22Rv1 (cell line): ENCODE results near the gene ZBTB7C.

ENCODE experiments used
- H3K27ac ChIP-seq: fragments of 450-650 bp; 2 replicates; pipeline ENCODE4 v1.5.1; 2017
- ZFX ChIP-seq: fragments of 450-650 bp; IDR thresholded peaks from 2 replicates; pipeline ENCODE4 v1.6.1; 2017; ENCODE audit warnings: antibody characterized with exemption, borderline replicate concordance
- TF ChIP-seq, protein P1 (sequence below): fragments of 450-650 bp; IDR thresholded peaks from 2 replicates; pipeline ENCODE4 v1.5.1; 2017; ENCODE audit warnings: mild to moderate bottlenecking

ZBTB7C gene

DNA sequence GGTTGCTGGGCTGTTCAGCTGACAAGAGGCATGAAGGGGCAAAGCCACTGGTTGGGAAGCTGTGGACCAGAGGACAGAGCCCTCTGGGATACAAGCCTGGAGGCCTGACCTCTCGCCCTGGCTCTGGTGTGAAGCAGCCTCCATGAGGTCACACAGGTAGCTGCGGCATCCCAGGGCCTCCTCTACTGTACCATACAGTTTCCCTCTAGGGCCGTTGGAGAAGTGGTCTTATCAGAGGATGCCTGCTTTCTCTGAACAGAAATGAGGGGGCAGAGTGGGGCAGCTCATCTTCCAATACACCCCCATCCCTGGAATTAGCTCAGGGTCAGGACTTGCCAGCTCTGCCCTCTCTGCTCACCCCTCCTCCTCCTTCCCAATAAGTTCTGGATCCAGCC is 343.6 kb downstream of the ZBTB7C start:
- TF ChIP-seq ZFX, result no peak
- TF ChIP-seq, protein P1, sequence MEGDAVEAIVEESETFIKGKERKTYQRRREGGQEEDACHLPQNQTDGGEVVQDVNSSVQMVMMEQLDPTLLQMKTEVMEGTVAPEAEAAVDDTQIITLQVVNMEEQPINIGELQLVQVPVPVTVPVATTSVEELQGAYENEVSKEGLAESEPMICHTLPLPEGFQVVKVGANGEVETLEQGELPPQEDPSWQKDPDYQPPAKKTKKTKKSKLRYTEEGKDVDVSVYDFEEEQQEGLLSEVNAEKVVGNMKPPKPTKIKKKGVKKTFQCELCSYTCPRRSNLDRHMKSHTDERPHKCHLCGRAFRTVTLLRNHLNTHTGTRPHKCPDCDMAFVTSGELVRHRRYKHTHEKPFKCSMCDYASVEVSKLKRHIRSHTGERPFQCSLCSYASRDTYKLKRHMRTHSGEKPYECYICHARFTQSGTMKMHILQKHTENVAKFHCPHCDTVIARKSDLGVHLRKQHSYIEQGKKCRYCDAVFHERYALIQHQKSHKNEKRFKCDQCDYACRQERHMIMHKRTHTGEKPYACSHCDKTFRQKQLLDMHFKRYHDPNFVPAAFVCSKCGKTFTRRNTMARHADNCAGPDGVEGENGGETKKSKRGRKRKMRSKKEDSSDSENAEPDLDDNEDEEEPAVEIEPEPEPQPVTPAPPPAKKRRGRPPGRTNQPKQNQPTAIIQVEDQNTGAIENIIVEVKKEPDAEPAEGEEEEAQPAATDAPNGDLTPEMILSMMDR, result no peak
- H3K27ac ChIP-seq, result no peak overlapping the region

DNA sequence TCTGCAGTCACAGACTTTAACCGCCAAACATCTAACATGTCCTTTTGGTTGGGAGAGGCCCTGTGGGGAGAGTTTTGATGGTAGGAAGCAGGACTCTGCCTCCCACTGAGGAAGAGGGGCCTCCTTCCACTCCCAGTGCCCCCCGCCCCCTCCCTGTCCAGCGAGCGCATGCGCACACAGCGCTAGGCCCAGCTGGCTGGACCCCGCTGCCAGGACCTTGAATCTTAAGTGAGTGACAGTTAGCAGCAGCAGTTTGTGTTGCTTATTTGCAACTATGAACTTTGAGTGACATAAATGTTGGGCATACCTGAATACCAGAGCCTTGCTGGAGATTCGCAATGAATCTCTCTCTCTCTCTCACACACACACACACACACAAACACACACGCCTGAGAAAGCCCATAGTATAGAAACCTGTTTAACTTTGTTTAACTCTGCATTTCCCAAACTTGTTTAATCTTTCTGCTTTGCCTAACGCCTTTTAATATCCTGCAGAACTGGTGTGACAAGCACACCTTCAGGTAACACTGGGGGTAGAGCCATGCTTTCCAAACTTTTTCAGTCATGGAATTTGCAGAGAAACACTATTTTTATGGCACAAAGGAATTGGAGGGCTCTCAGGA is 344.1 kb downstream of the ZBTB7C start:
- TF ChIP-seq ZFX, result no peak
- TF ChIP-seq, protein P1, result no peak
- H3K27ac ChIP-seq, result no peak overlapping the region

DNA sequence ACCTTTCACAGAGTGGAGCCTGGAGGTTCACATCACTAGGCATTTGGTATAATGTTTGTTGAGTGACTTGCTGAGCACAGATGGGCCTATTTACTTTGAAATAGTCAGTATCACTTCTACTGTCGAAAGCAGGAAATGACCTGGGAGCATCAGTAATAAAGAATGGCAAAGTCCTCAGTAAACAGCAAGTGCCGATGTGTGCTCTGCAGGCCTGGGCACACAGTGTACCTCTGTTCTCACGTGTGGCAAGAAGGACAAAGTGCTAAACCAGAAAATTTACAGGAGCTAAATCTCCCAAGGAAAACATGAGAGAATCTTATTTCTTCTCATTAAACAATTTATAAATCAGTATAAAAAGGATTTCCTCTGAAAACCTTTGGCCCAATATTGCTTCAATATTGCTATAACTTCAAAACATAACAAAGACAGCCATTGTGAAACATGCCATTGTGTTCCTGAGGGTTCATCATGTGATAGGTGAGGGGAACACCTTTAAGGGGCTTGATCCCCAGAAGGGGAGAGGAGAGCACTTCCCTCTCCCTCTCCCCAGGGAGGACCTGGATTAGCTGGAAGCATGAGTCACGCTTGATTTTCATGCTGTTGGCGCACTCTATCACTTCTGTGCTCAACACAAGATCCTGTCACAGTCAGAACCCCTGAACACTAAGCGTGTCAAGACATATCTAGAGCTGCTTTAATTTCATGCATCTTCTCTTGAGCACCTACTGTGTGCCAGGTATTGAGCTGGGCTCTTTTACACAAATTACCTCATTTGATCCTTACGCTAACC is 347.2 kb downstream of the ZBTB7C start:
- no peak overlapping the region for H3K27ac ChIP-seq
- TF ChIP-seq ZFX, result no peak
- TF ChIP-seq, protein P1, result no peak

DNA sequence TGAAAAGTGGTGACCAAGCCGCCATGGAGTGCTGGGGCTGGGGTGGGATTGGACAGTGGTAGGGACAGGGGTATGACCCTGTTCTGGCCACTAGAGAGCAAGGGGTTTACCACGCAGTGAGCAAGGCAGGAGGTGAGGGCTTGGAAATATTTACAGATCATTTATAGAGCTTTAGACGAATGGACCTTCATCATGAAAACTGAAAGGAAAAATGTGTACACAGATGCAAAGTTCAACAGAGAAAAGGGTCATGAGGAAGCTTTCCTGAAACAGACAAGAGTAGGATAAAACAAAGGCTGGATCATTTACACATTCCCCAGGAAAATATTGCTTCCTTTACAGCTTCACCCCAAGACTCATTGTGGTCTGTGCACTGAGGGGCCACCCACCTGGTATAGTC is 348.2 kb downstream of the ZBTB7C start:
- TF ChIP-seq ZFX, result no peak
- TF ChIP-seq, protein P1, result no peak

DNA sequence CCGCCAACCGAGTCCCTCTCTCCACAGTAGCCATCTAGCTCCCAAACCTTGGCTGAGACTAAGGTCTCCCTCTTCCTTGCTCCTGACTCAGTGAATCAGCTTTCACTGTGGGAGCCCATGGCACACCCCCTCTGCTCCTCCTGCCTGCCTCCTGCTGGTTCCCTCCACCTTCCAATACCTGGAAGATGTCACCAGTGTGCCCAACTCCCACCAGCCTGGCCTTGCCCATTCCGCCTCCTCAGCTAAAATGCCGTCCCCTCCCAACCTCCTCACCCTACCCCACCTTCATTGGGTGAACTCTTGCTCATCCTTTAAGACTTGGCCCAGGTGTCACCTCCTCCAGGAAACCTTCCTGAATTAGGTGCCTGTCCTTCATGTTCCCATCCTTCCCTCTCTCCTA is 348.8 kb downstream of the ZBTB7C start:
- no peak overlapping the region for H3K27ac ChIP-seq
- no peak for TF ChIP-seq ZFX
- TF ChIP-seq, protein P1, result no peak

More for the DNA sequence above, 348.2 kb downstream of the ZBTB7C start:
- H3K27ac ChIP-seq, result no peak overlapping the region

DNA sequence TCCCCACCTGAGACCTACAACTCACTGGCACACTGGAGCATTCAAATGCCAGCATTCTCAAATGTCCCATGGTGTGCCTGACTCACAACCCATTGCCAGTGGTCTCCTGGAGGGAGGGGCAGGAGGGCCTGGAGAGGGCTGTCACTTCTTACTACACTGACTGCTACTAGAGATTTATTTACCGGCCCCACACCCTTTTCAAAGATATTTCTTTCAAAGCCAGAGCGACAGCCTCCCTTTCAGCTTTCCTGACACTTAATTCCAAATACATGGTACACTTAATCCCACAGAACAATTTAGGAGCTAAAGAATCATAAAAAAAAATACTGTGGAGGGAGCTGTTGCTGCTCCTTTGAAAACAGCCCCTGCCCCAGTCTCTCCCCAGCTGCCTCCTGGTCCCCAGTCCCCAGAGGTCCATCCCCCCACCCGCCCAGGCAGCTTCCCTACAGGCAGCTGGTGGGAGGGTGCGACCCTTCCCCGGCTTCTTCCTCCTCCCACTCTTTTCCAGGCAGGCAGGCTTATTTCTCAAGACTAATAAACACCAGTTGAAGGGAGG is 349.6 kb downstream of the ZBTB7C start:
- no peak for TF ChIP-seq ZFX
- TF ChIP-seq, protein P1, result no peak
- H3K27ac ChIP-seq, result no peak overlapping the region

DNA sequence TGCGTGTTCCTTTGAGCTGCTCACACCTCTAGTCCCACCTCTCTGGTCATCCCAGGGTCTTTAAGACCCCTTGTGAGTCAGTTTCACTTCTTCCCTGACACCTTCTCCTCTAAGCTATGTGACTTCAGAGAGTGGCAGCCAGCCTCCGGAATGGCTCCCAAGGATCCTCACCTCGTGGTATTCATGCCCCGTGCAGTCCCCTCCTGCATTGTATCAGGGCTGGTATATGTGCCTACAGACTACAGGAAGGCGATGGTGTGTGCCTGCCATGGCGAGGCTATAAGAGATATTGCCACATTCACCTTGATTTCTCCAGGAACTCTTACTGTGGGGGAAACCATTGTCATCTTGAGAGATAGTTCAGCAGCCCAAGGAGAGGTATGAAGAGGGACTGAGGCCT is 350.7 kb downstream of the ZBTB7C start:
- TF ChIP-seq ZFX, result no peak
- TF ChIP-seq, protein P1, result no peak
- H3K27ac ChIP-seq, result no peak overlapping the region
